ENCODE results near the gene ARHGAP12.
A peak's percentile ranks its signal among the peaks of the same experiment; 100 is the strongest.

Gene ARHGAP12

GRCh38 chr10:31948021-31948420 is 19.4 kb upstream of the ARHGAP12 start:
- no peak for DNase-seq

- DNase-seq = no peak
Measured at GRCh38 chr10:31947144-31947926, 18.7 kb upstream of the ARHGAP12 start.

- no peak for DNase-seq
Measured at GRCh38 chr10:31945392-31945791, 16.8 kb upstream of the ARHGAP12 start.

GRCh38 chr10:31944071-31944433 is 15.4 kb upstream of the ARHGAP12 start:
- DNase-seq = no peak

- DNase-seq = no peak
Measured at GRCh38 chr10:31942892-31943291, 14.3 kb upstream of the ARHGAP12 start.

GRCh38 chr10:31942435-31942834 is 13.8 kb upstream of the ARHGAP12 start:
- DNase-seq = no peak

GRCh38 chr10:31940839-31941653 is 12.4 kb upstream of the ARHGAP12 start:
- DNase-seq = no peak

- no peak for DNase-seq
Measured at GRCh38 chr10:31939797-31940708, 11.4 kb upstream of the ARHGAP12 start.

GRCh38 chr10:31937371-31937770 is 8.7 kb upstream of the ARHGAP12 start:
- no peak for DNase-seq

- no peak for DNase-seq
Measured at GRCh38 chr10:31936933-31937332, 8.3 kb upstream of the ARHGAP12 start.

- no peak for DNase-seq
Measured at GRCh38 chr10:31936086-31936485, 7.5 kb upstream of the ARHGAP12 start.

GRCh38 chr10:31935678-31936077 is 7.0 kb upstream of the ARHGAP12 start:
- DNase-seq = no peak

- no peak for DNase-seq
Measured at GRCh38 chr10:31932838-31933237, 4.2 kb upstream of the ARHGAP12 start.

- DNase-seq = no peak
Measured at GRCh38 chr10:31930856-31931255, 2.2 kb upstream of the ARHGAP12 start.

- DNase-seq = no peak
Measured at GRCh38 chr10:31930023-31930751, 1.6 kb upstream of the ARHGAP12 start.

GRCh38 chr10:31929261-31930022 is 811 bp upstream of the ARHGAP12 start:
- peak; percentile 54 for DNase-seq

- peak; percentile 7 for DNase-seq
Measured at GRCh38 chr10:31927884-31928548, 615 bp downstream of the ARHGAP12 start.

GRCh38 chr10:31927565-31927883 is 1.1 kb downstream of the ARHGAP12 start:
- DNase-seq = no peak

- DNase-seq = no peak
Measured at GRCh38 chr10:31926765-31927564, 1.7 kb downstream of the ARHGAP12 start.

- no peak for DNase-seq
Measured at GRCh38 chr10:31926160-31926559, 2.5 kb downstream of the ARHGAP12 start.
